Coronary artery (tissue), 2 donors: ENCODE results near the gene ARL16.

Experiments
- DNase-seq: peaks from one replicate; pipeline ENCODE4 v3.0.0-alpha.2; 2017; ENCODE audit warnings: low spot score
- H3K27ac ChIP-seq, 2 donors: fragments of 200-600 bp; sonication (generic); one replicate each; pipeline ENCODE4 v1.5.1; 2016 to 2019
- H3K4me3 ChIP-seq: fragments of 200-600 bp; sonication (generic); 2 replicates; pipeline ENCODE4 v1.5.1; 2016; ENCODE audit warnings: mild to moderate bottlenecking, moderate library complexity
- CTCF ChIP-seq: fragments of 200-600 bp; sonication (generic); IDR thresholded peaks from one replicate; pipeline ENCODE4 v1.5.1; 2019; ENCODE audit warnings: antibody characterized with exemption

The ARL16 gene

GRCh38 chr17:81656118-81656743 is 27.4 kb downstream of the ARL16 start, which contains the start of gene PDE6G:
PDE6G (minus strand) TSS chr17:81656542; CDS start chr17:81653305, 3,237 bp downstream.
- Histone ChIP-seq H3K27ac (no peak within 1 kb of the TSS), H3K4me3 (no peak within 1 kb of the TSS)
- no peak for TF ChIP-seq CTCF
- no peak for DNase-seq

GRCh38 chr17:81655378-81656117 is 28.0 kb downstream of the ARL16 start:
- Histone ChIP-seq H3K27ac (no peak overlapping the region), H3K4me3 (no peak overlapping the region)
- no peak for TF ChIP-seq CTCF
- no peak for DNase-seq

GRCh38 chr17:81652906-81653771 is 30.5 kb downstream of the ARL16 start:
- no peak overlapping the region for H3K27ac ChIP-seq
- no peak for TF ChIP-seq CTCF
- no peak overlapping the region for H3K4me3 ChIP-seq
- no peak for DNase-seq

GRCh38 chr17:81651692-81652091 is 31.9 kb downstream of the ARL16 start:
- no peak for TF ChIP-seq CTCF
- no peak for DNase-seq
- Histone ChIP-seq H3K4me3 (no peak overlapping the region), H3K27ac (no peak overlapping the region)

GRCh38 chr17:81650951-81651350 is 32.6 kb downstream of the ARL16 start:
- H3K4me3 ChIP-seq, result no peak overlapping the region
- no peak for TF ChIP-seq CTCF
- no peak for DNase-seq
- no peak overlapping the region for H3K27ac ChIP-seq

- no peak for TF ChIP-seq CTCF
- Histone ChIP-seq H3K27ac (no peak overlapping the region), H3K4me3 (no peak overlapping the region)
- DNase-seq, result no peak
Measured at GRCh38 chr17:81648707-81649085, 34.9 kb downstream of the ARL16 start.
